ENCODE data around the gene RBL2. TPM values are rescaled to one million over a fixed set of nuclear protein-coding genes. Genes with fewer than 3 reads are reported as not detected.
"Not testable (repeated sequence)": the region's sequence is repeated elsewhere in the genome, so short reads cannot be mapped to it uniquely, and the experiment has no call there.

RBL2 gene
- polyA plus RNA-seq, 3 donors from 2014 or later: 140 to 194 (median 186) TPM

- Mint-ChIP-seq H3K4me1 (peaks cover 26 to 28% of the 10 kb centered on the region in 2 donors), H3K27me3 (ENCODE audit: low read depth in 3 of 3) (peaks cover 2 to 14% (median 4%) of the 10 kb centered on the region in 3 donors)
- not testable (repeated sequence) for DNase-seq, H3K4me3 Mint-ChIP-seq, H3K36me3 Mint-ChIP-seq, H3K27ac Mint-ChIP-seq, H3K9me3 Mint-ChIP-seq
Measured at GRCh38 chr16:53539759-53540718, 105.8 kb downstream of the RBL2 start.

Other genes with a start within 250 kb of the RBL2 start
- gene AKTIP, start 68.7 kb downstream of the RBL2 start, polyA plus RNA-seq: 10 to 100 TPM; 23.3 to 32.0 (median 30.9) TPM